Esophagus muscularis mucosa (tissue), 4 donors: ENCODE results near the gene LRRN2.

Experiments
- EP300 ChIP-seq: sonication (generic); formaldehyde crosslinking; IDR thresholded peaks from one replicate; pipeline ENCODE4 v1.6.1; 2017; ENCODE audit warnings: antibody characterized with exemption
- POLR2A ChIP-seq: fragments of 450-650 bp; IDR thresholded peaks from one replicate; pipeline ENCODE4 v1.6.1; 2017; ENCODE audit warnings: antibody characterized with exemption, moderate library complexity, mild to moderate bottlenecking, low read depth
- POLR2AphosphoS5 ChIP-seq, 2 donors: sonication (generic); formaldehyde crosslinking; IDR thresholded peaks; one replicate each; pipeline ENCODE4 v1.6.1; 2017; ENCODE audit warnings: antibody characterized with exemption in 2 of 2
- TF ChIP-seq, protein P1 (sequence below), 3 experiments: fragments of 200-600 bp in 2 of 3; fragments of 450-650 bp in 1 of 3; sonication (generic) in 2 of 3; IDR thresholded peaks; one replicate each; pipeline ENCODE4 v1.5.1; 2017 to 2019; ENCODE audit warnings: antibody characterized with exemption in 3 of 3, mild to moderate bottlenecking in 2 of 3, moderate library complexity in 1 of 3

- no peak for TF ChIP-seq POLR2A
- TF ChIP-seq, protein P1, sequence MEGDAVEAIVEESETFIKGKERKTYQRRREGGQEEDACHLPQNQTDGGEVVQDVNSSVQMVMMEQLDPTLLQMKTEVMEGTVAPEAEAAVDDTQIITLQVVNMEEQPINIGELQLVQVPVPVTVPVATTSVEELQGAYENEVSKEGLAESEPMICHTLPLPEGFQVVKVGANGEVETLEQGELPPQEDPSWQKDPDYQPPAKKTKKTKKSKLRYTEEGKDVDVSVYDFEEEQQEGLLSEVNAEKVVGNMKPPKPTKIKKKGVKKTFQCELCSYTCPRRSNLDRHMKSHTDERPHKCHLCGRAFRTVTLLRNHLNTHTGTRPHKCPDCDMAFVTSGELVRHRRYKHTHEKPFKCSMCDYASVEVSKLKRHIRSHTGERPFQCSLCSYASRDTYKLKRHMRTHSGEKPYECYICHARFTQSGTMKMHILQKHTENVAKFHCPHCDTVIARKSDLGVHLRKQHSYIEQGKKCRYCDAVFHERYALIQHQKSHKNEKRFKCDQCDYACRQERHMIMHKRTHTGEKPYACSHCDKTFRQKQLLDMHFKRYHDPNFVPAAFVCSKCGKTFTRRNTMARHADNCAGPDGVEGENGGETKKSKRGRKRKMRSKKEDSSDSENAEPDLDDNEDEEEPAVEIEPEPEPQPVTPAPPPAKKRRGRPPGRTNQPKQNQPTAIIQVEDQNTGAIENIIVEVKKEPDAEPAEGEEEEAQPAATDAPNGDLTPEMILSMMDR (IDR thresholded peaks at IDR 0.05) = no peak
- TF ChIP-seq POLR2AphosphoS5 (IDR thresholded peaks at IDR 0.05) = no peak
- no peak for TF ChIP-seq EP300
Observed at GRCh38 chr1:204731985-204732575, 46.5 kb upstream of the LRRN2 start.
